Stimulated activated CD8-positive, alpha-beta memory T cell treated with anti-CD3 and anti-CD28 coated beads, Interleukin-15, amount 100 ng/mL, for 48 hours (primary cell): ENCODE data around the gene PITPNM1.
A peak's percentile ranks its signal among the peaks of the same experiment; 100 is the strongest.
"Not testable (repeated sequence)": the region's sequence is repeated elsewhere in the genome, so short reads cannot be mapped to it uniquely, and the experiment has no call there.

Experiments
- DNase-seq, 2 donors: peaks; one replicate each; pipeline ENCODE4 v3.0.0-alpha.2; 2020; ENCODE audit warnings: low read depth in 2 of 2

Gene PITPNM1

DNA sequence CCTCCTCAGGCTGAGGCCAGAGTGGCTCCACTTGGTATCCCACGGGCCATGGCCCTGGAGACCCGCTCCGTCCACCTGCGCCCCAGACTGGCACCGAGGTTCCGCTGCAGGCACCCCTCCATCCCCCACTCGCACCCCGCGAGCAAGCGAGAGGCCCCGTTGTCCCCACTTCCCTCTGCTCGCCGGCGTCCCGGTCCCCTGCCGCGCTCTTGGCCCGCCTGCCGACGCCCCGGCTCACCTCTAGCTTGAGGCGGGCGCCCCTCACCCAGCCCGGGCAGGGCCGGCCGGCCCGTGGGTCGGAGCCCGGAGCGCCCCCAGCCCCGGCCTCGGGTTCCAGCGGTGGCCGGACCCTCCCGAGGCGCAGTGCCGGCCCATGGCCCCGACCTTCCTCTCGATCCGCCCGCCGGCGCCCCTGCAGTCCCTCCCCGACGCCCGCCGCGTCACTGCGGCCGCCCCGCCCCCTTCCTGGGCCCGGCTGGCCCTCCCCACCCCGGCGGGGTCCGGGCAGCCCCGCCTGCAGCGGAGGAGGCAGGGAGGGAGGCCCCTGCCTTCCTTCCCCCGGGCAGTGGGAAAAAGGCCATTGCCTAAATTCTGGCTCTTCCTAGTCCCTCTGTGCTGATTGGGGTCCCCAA is at the start of gene PITPNM1:
Gene PITPNM1, minus strand, starts transcription at position 414 of the 632 bp plus-strand sequence. CDS start 1,183 bp downstream, outside the sequence.
- DNase-seq, result peak in 1 of 2 donors; percentile 72

GRCh38 chr11:67551697-67552096 is 46.5 kb upstream of the PITPNM1 start:
- DNase-seq, result not testable (repeated sequence)

DNA sequence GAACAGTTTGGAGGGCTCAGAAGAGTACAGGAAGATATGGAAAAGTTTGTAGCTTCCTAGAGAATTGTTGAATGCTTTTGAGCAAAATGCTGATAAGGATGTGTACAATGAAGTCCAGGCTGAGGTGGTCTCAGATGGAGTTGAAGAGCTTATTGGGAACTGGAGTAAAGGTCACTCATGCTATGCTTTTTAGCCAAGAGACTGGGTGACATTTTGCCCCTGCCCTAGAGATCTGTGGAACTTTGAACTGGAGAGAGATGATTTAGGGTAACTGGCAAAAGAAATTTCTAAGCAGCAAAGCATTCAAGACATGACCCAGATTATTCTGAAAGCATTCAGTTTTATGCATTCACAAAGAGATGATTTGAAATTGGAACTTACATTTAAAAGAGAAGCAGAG is 46.0 kb upstream of the PITPNM1 start:
- no peak for DNase-seq

DNA sequence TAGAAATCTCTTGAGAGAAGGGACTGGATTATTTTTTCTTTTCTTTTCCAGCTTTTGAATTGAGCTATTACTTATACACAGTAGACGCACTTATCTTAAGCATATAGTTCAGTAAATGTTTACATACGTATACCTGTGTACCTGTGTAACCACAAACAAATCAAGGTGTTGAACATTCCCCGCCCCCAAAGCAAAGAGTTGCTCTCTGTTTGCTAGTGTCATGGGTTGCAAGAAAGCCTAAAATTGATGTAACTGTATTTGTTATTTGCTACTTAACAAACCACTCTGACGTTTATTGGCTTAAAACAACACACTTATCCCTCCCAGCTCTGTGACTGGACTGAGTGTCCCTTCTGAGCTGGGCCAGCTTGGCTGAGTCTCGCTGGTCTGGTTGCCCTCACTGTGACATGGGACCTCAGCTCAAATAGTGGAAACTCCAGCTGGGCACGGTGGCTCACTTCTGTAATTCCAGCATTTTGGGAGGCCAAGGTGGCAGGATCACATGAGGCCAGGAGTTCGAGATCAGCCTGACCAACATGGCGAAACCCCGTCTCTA is 43.5 kb upstream of the PITPNM1 start:
- no peak for DNase-seq

DNA sequence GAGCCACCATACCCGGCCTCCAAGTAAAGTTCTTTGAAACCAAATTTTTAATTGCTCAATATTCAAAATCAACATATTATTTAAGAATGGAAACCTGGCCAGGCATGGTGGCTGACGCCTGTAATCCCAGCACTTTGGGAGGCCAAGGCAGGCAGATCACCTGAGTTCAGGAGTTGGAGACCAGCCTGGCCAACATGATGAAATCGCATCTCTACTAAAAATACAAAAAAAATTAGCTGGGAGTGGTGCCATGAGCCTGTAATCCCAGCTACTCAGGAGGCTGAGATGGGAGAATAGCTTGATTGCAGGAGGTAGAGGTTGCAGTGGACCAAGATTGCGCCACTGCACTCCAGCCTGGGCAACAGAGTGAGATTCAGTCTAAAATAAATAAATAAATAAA is 42.9 kb upstream of the PITPNM1 start:
- DNase-seq, result not testable (repeated sequence)

GRCh38 chr11:67545280-67545679 is 40.1 kb upstream of the PITPNM1 start:
- DNase-seq, result no peak

DNA sequence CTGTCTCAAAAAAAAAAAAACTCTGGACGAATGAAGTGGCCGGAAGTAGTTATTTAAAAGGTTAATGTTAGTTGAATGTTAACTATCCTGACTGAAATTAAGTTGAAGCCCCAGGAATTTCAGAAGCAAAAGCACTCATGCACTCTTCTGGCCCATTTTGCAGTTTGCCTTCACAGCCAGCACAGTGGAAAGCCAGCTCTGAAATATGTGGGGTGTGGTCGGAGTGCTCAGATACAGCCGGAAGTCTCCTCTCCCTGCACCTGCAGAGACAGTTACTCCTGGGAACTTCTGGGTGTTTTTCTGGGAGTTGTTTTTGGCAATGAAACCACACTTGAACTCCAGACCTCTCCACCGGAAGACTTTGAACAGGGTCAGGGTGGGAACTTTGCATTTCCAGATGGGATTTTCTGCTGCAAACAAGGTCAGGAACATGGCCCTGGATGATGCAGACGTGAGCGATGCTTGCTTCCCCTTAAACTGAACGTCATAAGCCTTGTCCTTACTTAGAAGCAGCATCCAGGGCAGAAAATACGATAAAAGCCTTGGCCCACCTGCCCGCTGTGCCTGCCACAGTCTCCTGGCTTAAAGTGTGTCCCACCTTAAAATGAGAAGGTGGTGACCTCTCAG is 39.6 kb upstream of the PITPNM1 start:
- DNase-seq, result no peak

DNA sequence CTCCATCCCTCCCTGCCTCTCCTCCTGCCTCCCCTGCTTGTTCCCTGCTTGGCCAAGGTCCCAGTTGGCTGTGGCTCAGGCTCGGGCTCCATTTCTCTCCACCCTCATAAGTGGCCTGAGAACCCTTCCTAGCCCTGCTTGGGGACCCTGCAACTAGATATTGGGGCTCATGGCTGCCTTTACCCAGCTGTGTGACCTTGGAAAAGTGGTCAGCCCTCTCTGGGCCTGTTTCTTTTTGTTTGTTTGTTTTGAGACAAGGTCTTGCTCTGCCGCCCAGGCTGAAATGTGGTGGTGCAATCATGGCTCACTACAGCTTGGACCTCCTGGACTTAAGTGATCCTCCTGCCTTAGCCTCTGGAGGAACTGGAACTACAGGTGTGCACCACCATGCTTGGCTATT is 38.4 kb upstream of the PITPNM1 start:
- no peak for DNase-seq

- no peak for DNase-seq
Measured at GRCh38 chr11:67542971-67543370, 37.8 kb upstream of the PITPNM1 start.

GRCh38 chr11:67542169-67542568 is 37.0 kb upstream of the PITPNM1 start:
- no peak for DNase-seq

GRCh38 chr11:67541198-67541597 is 36.0 kb upstream of the PITPNM1 start:
- DNase-seq, result no peak

DNA sequence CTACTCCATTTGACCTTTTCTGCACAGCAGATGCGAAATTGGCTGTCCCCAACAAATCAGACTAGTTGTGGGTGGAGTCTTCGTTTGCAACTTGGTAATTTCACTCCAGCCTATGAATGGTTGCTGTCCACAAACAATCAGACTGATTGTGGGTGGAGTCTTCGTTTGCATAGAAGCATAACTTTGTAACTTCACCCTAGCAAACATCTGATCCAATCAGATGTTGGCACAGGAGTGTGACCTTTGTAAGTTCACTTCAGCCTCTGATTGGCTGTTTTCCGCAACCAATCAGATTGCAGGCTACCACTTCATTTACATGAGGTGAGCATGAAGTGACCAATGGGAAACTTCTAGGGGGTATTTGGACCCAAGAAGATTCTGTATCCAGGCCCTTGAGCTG is 34.4 kb upstream of the PITPNM1 start:
- DNase-seq, result no peak

- DNase-seq, result no peak
Measured at GRCh38 chr11:67538823-67539505, 33.8 kb upstream of the PITPNM1 start.

- DNase-seq, result no peak
Measured at GRCh38 chr11:67538306-67538705, 33.1 kb upstream of the PITPNM1 start.

GRCh38 chr11:67535561-67535960 is 30.4 kb upstream of the PITPNM1 start:
- DNase-seq, result no peak

GRCh38 chr11:67534070-67534679 is 29.0 kb upstream of the PITPNM1 start:
- no peak for DNase-seq

GRCh38 chr11:67532889-67533288 is 27.7 kb upstream of the PITPNM1 start:
- no peak for DNase-seq

DNA sequence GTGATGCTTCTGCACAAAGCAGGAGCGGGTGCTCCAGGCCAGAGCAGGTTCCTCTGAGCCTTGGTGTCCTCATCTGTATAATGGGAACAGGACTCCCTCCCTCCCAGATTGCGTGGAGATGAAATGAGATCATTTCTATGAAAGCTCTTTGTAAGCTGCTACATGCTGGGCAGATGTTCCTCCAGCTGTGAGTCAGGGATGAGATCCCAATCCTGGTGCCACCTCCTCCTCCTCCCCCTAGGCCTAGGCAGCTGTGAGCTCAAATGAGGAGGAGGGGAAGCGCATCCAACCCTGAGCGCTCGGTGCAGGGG is 25.1 kb upstream of the PITPNM1 start:
- DNase-seq, result no peak

GRCh38 chr11:67528376-67528775 is 23.2 kb upstream of the PITPNM1 start:
- no peak for DNase-seq

DNA sequence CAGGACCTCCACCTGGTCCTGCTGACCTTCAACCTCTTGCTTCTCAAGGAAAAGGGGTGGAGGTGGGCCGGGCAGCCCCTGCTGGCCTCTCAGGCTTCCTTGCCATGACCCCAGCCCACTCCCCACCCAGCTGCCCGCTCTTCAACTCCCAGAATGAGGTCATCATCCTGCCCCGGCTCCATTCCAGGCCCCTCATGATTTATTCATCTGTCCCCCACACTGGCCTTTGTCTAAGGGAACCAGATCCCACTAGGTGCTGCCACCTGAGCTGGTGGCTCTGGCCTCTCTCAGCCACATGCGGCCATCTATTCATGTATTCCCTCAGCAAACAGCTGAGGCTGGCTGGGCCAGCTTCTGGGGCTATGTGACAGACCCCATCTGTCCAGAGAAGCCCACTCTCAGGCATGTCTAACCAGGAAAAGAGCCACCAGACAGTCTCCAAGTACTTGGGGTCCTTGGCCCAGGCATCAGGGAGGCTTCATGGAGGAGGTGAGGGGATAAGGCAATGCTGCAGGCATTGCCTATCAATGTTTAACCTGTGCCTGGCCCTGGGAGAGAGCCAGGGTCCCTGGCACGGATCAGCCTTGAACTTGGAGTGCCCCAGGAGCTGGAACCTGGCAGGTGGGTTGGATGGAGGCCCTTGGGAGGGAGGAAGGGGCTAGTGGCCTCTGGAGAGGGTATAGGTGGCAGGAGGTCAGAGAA is 20.3 kb upstream of the PITPNM1 start:
- DNase-seq, result no peak

DNA sequence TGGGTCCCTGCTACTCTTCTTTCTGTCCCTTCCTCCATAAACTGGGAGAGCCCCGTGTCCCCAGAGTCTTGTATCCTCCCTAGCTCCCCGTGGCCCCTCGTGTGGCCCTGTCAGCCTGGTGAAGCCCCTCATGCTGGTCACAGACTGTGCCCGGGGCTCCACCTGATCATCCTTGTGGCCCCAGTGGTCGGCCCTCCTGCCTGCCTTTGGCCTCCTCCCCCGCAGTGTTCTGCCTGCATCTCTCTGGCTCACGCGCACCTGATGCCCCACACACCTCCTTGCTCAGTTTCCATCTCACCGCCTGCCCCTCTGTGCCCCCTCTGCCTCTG is 19.3 kb upstream of the PITPNM1 start:
- DNase-seq, result no peak
